Stimulated activated CD4-positive, alpha-beta T cell treated with anti-CD3 and anti-CD28 coated beads, TNF-alpha, amount 100 ng/mL, for 4 hours (primary cell): ENCODE results near the gene COL17A1.

Experiments used
- DNase-seq, 3 experiments: peaks; one replicate each; pipeline ENCODE4 v3.0.0-alpha.2; 2020; ENCODE audit warnings: low read depth in 3 of 3

Gene COL17A1

DNA sequence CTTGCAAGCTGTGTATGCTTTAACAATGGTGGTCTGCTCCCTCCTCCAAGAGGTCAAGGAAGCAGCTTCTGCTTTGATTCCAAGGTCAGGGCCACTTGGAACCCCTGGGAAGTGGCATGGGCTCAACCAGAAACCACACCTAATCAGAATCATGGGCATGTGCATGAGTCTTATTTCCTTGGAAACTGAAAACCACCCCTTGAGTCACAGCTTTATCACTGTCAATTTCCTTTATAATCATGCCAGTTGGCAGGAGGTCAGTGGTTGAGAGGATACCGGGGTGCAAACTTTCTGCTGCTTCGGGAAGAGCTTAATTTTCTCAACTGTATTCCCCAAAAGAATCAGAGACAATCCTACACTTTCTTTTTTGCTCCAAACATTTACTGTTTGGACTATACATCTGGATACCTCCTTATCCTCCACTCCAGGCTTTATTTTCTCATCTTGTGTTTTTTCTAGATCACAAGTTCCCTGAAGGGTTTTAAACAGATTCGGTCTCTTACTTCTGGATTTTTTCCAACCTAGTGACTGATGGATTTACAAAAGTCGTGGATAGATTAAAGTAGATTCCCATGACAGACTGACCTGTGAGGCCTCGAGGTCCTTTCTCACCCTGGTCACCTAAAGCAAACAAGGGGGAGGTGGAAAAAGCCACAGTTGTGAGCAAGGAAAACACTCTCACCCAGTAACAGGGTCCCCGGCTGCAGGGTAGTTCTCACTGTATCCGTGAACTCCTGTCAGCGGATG lies 36.0 kb downstream of the COL17A1 start:
- no peak for DNase-seq

DNA sequence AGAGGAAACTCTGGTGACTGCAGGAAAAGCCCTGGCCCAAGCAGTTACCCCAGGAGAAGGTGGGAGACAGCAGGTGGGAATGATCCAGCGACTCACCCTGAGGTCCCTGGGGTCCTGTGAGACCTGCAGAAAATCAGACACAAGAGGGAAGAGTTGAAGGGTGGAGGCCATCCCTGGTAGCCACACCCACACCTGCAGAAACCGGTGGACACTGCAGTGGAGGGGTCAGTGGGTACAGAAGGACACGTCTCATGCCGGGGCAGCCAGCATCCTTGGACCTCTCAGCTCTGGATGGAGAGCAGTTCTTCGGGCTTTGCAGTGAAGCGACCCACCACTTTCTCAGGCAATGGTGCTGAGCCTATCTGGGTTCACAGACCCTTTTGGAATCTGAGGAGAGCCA lies 39.0 kb downstream of the COL17A1 start:
- no peak for DNase-seq

DNA sequence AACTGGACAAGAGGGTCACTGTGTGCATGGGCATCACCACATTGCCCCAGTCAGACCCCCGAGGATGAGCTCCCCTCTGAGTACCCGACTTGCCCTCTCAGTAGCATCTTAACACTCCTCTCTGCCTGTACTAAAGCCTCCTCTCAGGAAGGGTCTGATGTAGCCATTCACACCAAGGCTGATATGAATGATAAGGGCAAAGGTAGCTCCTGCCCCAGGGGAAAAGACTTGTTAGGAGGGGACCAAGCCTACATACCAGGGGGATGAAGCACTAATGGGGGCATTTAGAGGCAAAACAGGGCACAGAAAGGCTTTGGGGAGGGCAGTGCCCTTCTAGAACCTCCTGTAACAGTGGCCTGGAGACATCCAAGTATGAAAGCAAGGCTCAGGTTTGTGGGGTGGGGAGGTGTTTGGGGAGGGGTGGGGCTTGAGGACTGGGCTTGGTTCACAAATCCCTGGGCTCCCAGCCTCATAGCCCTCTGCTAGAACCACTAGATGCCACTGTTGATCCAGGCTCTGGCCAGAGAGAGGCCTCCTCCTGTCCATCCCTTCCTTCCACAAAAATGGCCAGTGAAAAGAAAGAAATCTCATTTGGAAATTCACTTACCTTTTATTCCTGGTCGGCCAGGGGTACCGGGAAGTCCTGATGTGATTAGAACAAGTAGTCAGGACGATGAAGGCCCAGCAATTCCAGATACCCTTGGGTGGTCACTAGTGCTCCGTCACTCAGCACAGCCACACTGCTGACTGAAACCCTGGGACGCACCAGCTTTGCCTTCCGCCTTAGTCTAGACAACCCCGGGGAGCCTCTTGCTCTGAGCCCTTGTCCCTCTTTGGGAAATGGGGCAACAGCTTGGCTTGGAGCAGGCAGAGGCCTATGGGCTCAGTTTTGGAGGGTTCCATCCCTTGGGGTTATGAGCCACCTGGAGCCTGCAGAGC lies 40.3 kb downstream of the COL17A1 start:
- DNase-seq = no peak

DNA sequence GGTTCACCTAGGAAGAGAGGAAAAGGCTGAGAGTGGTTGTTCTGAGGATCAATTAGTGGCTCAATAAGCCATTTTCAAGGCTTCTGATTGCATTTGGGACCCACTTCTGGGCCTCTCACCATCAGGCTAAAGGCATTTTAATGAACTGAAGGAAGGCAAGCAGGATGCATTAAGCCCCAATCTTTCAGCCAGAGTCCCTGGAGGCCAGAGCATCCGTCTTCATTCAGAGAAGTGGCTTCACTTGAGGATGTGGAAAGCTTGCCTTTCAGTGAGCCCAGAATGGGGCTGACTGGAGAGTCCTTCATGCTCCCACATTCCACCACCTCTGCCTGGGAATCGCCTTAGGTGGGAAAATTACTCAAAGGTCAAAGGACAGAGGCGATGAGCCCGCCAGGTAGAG lies 41.8 kb downstream of the COL17A1 start:
- DNase-seq = no peak

DNA sequence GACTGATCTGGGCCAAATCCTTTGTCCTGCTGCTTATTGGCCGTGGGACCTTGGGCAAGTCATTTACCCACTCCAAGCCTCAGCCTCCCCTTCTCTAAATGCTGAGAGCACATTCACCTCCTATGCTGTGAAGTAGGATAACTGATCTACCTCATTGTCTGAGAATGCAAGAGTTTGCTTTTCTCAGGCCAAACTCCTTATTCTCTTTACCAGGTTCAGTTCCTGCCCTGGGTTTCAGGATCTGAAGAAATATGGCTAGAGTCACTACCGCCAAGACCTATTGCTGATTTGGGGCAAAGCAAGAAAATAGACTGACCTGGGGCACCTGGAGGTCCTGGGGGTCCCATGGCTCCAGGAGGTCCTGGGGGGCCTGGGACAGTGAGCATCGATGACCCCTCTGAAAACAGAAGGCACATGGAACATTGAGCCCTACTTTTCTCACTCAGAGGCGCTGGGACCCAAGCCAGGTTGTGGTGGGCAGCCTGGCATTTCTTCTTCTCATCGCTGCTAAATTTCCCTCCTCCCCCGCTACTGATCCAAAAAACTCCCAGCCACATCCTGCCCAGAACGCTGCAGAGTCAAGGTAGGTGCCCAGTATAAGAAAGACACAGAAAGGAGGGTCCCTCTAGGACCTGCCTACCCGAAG lies 42.4 kb downstream of the COL17A1 start:
- no peak for DNase-seq

DNA sequence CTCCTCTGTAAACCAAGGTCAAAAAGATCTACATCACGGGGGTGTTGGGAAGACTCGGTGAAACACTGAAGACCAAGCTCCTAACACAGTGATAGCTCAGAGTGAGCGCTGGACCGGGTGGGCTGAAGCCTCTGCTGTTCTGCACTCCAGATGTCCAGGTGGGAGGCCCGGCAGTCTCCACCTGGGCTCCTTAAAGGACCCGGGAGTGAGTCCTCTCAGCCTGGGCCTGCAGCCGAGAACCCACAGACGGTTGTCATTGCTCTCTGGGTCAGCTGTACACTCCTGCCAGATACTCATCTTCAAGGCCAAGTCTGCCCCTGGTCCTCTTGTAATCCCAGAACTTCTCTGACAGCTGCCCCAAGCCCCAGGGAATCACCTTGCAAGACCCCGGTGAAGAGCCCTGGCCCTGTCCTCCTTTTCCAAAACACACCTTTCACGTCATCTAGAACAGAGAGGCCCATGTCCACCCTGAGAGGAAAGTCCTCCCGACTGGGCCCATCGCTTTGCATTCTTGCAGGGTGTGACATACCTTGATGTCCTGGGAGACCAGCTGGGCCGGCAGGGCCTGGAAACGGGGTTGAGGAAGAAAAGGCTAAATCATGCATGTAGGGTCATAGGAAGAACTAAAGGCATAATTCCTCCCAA lies 43.7 kb downstream of the COL17A1 start:
- no peak for DNase-seq

DNA sequence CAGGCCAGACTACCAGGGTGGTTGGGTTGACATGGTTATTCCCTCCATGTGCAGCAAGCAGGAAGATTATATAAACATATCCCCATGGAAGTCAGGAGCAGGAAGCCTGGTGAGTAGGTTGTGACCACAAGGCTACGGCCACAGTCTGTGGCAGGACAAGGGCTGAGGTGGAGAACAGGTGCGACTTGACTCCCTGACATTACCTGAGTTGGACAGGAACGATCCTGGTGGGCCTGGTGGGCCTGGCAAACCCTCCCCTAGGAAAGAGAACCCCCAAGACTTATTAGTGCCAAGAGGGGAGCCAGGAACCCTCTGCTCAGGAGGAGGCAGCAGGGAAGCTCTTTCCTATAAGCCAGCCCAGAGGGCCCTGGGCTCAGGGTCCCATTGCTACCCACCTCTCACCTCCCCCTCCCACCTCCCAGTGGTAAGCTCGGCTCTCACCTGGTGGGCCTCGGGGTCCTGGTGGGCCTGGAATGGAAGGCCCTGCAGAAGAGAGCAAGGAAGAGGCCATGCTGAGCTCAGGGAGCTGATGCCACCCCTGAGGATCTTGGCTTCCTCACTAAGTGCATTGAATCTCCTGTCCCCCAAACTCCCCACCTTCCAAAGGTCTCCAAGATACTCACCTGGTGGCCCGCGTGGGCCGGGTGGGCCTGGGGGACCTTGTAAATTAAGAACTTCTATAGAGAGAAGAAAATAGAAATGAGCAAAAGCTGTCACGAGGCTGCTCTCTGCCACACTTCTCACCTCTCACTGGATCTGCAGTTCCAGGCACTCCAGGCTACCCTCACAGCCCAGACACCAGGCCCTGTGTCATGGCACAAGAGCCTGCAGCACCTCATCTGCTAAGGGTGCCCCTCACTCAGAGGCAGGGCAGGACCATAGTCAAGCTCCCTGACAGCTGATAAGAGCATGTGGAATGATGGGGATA lies 44.6 kb downstream of the COL17A1 start:
- DNase-seq = no peak

DNA sequence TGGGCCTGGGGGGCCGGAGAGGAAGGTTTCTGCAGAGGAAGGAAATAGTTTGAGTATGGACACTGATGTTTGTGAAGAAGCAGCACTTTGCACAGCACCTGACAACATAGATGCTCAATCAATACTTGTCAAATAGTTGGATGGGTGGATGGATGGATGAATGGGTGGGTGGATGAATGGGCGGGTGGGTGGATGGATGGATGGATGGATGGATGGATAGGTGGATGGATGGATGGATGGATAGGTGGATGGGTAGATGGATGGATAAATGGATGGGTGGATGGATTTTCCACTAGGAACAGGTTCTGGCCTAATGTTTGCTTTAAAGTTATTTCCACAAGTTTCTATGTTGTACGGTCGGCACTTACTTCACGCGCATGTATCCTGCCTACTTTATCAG lies 45.3 kb downstream of the COL17A1 start:
- no peak for DNase-seq

DNA sequence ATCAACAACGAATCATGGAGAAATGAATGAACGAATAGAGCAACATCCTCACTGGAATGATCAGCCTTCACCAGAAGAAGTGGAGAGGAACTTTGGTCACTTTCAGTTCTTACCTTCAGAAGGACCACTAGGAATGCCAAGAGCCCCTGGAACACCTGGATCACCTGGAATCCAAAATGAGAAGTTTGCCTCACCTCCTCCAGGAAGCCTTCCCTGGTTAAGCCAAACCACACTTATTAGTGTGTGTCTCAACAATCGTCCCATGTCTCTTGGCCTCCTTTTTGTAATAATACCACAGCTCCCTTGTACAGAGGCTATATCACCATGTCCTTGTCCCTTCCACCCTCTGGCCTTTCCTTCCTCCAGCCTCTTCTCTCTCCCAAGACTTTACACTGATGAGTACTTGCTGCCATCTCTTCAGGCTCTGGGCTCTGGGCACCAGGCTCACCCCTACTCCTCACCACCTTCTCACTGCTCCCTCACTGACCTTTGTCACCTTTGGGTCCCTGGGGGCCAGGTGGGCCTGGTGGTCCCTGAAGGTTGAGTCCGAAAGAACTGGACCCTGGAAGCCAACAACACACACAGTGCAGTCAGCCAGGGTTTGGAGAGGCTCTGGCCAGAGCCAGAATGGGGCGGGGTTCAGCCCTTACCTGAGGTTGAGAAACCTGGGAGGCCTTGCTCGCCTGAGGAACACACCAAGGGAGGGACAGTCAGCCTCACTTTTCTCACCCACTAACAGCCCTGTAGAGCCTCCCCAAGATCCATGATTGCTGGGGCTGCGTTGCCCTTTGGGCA lies 46.5 kb downstream of the COL17A1 start:
- no peak for DNase-seq

DNA sequence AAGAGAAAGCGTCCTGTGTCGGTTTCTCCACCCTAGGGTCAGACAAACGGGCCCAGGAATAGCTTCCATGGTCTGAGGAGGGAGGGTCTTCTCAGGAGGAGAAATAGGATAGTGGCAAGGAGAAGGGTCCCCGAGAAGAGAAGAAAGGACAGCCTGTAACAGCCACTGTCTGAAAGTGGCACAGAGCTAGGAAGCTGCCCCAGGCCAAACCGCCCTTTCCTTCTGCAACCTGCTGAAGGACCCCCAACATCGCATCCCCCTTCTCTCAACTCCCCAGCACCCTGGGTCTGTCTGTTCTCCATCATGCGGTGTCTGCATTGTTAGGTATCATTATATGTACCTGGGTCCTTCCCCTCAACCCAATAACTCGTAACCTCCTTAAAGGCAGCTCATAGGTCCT lies 47.1 kb downstream of the COL17A1 start:
- DNase-seq = no peak

DNA sequence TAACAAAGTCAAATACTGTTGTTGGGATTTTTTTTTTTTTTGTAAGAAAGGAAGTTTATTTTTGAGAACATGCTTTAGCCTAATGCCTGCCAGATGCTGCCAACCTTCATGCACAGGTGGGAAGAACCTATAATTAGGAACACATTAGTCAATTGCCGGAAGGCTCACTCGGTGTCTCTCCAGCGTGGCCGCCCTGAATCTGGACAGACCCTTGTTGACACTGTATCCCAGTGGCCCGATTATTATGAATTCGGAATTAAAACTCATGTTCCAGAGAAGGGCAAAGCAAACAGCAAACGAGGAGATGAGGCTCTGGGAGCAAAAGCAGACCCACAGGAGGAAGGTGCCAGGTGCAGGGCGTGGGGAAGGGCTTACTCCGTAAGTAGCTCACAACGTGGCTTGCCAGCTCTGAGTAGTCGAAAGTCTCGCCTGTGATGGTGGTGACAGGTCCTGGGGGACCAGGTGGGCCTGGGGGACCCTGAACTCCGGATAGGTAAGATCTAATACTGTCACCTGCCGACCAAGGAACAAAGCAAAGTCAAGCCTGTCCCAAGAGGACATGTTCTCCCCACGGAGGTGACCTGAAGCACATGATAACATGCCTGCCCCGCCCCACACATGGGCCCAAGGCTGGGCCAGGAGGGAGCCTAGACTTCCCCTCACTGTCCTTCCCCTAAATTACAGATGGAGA lies 48.3 kb downstream of the COL17A1 start:
- DNase-seq = no peak

DNA sequence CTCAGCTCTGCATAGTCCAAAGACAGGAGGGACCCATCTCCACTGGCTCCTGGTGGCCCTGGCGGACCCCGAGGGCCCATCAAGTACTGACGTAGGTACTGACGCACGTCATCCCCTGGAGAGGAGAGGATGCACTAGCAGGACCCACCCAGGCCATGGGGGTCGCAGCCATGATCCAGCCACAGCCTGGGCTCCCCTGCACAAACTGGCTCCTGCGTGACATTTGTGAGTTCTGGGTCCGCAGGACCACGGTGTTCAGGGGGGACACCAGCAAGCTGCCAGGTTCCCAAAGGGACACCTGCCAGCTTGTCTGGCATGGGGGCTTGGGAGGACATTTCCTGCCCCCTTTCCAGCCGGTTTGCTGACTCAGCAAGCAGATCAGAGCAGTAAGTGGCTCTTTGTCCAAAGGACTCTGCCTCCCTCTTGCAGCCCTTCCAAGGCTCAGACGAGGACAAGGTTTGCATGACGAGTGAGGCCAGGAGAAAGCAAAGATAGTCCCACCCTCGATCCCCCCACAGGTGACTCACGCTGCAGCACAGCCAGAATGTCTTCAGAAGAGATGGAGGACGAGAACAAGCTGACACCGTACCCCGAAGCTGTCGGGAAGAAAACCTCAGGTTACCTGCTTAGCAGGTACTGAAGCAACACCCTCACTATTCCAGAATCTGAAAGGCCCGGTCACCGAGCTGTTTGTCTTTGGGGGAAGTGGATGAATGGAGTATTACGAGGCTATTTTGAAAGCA lies 49.0 kb downstream of the COL17A1 start:
- DNase-seq = no peak

DNA sequence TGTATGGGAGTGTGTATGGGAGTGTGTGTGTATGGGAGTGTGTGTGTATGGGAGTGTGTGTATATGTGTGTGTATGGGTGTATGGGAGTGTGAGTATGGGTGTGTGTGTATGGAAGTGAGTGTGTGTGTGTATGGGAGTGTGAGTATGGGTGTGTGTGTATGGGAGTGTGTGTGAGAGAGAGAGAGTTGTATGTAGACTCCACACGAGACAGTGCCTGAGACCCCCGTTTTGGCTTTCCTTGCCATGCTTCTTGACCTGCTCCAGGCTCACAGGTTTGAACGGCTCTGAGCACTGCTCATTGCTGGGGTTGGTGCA lies 49.7 kb downstream of the COL17A1 start:
- no peak for DNase-seq

DNA sequence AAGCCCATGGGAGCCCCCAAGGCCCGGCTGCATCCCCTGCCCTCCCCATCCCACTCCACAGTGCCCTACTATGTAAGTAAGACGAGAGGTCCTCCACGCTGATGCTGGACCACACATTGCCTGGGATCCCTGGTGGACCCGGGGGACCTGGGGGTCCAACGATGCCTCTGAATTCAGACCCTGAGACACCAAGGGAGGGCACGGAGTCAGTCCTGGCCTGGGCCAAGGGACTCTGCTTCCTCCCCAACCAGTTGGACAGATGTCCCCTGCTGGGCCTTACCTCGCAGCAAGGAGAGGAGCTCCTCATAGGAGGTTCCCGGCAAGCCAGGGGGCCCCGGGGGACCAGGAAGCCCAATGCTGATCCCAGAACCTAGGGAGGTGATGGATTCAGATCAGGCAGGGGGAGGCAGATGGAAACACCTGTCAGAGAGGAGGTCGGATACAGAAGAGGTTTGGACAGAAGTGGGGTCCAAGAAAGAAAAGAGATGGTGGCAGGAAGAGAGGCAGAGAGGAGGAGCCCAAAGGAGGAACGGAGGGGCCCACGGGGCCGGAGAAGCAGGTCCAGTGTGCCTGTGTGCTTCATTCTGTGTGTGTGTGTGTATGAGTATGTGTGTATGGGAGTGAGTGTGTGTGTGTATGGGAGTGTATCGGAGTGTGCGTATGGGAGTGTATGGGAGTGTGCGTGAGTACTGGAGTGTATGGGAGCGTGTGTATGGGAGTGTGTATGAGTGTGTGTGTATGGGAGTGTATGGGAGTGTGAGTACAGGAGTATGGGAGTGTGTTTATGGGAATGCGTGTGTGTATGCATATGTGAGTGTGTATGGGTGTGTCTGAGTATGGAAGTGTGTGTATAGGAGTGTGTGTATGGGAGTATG lies 50.2 kb downstream of the COL17A1 start:
- DNase-seq = no peak

DNA sequence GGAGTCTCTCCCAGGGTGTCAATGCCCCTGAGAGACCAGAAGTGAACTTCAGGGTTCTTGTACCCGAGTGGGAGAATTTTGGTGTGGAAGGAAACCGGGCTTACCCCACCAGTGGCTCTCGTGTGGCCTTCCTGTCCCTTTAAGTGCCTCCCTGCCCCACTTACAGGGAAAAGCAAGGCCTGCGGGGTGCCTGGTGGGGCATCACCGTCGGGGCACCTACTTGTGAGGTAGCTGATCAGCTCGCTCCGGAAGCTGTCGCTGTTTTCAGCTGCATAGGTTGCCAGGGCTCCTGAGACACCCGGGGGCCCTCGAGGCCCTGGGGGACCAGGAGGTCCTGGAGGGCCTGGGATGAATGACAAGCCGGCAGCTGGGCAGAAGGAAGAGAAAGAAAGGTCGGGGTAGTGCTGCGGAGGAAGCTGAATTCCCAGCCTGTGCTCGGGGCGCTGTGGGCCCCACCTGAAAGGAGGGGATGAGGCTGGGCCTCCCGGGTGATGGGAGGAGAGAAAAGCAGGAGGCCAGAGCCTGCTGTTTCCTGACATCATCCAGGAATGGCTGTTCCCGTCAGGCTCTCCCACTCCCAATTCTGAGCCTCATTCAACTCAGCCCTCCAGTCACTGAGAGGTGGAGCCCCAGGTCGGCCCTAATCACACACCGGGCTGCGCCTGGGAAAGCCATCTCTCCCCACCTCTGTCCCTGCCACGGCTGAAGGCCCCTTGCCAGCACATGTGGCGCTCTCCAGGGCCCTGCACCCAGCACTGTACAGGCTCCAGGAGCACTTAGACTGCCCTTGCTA lies 51.1 kb downstream of the COL17A1 start:
- DNase-seq = no peak

DNA sequence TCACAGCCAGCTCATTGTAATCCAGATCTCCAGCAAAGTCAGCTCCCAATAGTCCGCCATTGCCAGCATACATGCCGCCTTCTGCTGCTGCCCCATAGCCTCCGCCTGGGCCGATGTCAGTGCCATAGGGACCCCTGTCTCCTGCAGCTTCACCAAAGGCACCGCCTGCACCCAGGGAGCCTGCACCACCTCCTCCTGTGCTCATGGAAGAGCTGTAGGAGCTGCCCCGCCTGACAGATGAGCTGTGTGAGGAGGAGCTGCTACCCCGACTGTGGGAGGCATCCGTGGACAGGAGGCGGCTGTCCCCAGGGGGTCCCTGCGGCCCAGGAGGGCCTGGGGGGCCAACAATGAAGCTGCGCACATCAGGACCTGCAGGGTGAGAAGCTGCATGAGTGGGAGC lies 51.7 kb downstream of the COL17A1 start:
- DNase-seq = no peak

DNA sequence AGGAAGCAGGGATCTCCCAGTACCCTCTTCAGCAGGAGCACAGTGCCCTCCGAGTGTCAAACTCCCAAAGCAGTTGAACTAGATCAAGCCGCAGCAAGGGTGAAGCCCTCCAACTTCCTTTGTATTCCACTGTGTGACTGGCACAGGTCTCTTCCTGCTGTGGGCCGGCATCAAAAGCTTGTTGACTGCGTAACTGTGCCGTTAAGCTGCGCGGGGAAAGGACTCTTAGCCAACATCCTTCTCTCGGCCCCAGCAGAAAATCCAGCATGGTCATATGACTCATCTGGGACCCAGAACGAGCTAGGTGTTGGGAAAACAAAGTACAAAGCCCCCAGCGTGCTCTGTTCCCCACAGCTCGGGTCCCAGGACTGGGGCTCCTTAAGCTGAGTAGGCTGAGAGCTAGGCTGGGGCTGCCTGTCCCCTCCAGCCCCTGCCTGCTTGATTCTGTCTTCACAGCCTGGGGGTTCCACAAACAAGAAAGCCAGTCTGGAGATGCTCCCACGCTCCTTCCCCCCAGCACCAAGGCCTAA lies 52.2 kb downstream of the COL17A1 start:
- no peak for DNase-seq
